Stimulated activated CD4-positive, alpha-beta T cell treated with anti-CD3 and anti-CD28 coated beads, Interleukin-2, amount 100 ng/mL, for 4 hours (primary cell): ENCODE results near the gene WDR17.

Source experiments
- DNase-seq: peaks from one replicate; pipeline ENCODE4 v3.0.0-alpha.2; 2020; ENCODE audit warnings: low read depth

The WDR17 gene

GRCh38 chr4:176099314-176099713, 33.7 kb downstream of the WDR17 start:
- no peak for DNase-seq

GRCh38 chr4:176102414-176103063, 36.9 kb downstream of the WDR17 start:
- DNase-seq, result no peak

GRCh38 chr4:176107695-176108094, 42.1 kb downstream of the WDR17 start:
- no peak for DNase-seq

- no peak for DNase-seq
These were observed 58.2 kb downstream of the WDR17 start for GRCh38 chr4:176123710-176124407.

GRCh38 chr4:176125063-176125462, 59.4 kb downstream of the WDR17 start:
- DNase-seq, result no peak

DNA sequence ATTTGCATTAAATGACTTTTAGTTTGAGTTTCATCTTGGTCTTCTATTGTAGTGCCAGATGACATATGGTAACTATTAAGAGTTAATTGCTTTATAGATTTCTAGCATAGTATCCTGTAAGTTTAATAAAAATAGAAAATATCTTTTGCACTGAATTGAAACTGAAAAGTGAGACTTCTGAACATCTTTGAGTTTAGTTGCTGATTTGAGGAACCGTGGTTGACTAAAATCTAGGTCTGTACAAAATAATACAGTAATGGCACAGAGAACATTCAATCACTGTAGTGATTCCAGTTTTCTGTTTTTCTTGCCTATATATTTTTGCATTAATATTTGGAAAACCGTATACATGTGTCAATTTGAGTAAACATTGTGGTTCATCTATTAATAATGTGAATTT, 69.0 kb downstream of the WDR17 start:
- DNase-seq, result no peak

DNA sequence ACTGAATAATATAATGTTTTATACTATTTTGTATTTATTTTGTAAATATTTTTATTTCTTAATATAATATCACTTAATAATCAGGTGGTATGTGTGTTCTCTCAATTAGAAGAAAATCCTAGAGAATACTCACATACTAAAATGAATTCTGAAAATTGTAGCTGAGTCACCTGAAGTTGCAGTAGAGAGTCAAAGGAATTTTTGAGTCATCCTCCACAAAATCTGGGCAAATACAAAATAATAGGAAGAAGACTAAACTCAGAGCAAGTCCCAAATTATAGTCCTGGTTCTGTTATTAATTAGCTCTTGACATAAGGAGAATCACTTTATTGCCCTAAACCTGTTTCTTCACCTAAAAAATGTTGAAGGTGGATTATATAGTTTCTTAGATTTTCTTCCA, 72.0 kb downstream of the WDR17 start:
- DNase-seq, result no peak

- no peak for DNase-seq
These were observed 73.9 kb downstream of the WDR17 start for GRCh38 chr4:176139518-176139917.

DNA sequence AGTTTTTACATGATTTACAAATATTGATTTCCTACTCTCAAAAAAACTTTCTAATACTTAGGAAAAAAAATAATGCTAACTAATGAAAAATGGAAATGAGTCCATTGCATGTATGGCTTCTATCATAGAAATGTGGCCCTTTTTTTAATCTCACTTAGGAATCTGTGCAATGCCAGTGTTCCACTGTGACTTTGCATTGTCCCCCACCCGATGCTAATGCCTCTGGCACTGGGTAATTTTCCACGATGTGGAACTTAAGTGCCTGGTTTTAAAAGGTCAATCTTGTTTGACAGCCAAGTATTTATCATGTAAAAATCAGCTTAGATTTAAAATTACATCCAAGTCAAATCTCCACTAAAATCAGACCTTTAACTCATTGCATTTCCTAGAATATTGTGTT, 76.6 kb downstream of the WDR17 start:
- no peak for DNase-seq

DNA sequence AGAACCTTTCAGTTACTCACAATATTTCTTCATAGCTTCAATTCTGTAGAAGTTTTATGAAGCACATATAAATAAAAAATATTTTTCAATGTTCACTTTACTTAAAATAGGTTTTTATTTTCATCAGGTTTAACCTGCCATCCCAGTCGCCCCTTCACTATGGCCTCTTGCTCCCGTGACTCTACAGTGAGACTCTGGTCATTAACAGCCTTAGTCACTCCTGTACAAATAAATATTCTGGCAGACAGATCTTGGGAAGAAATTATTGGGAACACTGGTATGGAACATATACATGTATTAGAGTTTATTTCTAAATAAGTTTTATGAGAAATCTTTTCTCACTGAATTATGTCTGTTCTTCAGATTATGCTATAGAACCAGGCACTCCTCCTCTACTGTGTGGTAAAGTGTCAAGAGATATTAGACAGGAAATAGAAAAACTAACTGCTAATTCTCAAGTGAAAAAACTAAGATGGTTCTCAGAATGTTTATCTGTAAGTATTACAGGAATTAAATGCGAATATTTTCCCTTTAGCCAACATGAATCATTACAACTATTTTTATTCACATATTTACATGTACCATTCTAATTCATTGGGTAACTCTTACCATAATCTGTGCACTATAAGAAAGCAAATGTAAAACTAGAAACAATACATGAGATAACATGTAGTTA, 84.2 kb downstream of the WDR17 start:
- no peak for DNase-seq

GRCh38 chr4:176150356-176150682, 84.7 kb downstream of the WDR17 start:
- no peak for DNase-seq

- DNase-seq, result no peak
These were observed 85.1 kb downstream of the WDR17 start for GRCh38 chr4:176150704-176151103.

DNA sequence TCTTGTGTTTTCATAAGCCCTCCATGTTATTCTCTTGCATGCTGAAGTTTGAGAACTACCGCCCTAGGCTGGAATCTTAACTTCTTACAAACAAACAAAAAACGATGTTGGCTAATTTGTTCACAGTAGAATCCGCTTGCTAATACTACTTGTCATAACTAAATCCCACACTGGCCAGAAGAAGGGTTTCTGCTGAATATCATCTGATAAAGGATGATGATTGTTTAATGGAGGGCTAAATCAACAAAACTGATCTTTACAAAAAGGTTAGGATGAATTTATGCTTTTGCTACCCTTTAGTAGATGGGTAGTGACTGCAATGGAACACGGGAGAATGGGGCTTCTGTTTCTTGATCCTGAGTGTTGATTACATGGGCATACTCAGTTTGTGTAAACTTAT, 87.5 kb downstream of the WDR17 start:
- DNase-seq, result no peak

GRCh38 chr4:176156656-176157055, 91.0 kb downstream of the WDR17 start:
- DNase-seq, result no peak

DNA sequence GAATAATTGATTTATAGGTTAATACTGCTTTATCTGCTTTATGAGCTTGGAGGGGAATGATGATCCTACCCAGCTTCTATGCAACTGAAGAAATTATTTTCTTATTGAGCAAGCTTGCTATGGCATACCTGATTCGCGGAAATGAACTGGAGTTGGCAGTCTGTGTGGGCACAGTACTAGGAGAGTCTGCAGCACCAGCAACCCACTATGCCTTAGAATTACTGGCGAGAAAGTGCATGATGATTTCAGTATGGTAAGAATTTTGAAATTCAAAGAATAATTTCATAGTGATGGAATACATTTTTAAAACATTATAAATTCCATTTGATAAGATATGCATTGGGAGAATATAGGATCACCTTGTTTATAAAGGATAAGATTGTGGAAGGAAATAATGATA, 97.4 kb downstream of the WDR17 start:
- DNase-seq, result no peak

DNA sequence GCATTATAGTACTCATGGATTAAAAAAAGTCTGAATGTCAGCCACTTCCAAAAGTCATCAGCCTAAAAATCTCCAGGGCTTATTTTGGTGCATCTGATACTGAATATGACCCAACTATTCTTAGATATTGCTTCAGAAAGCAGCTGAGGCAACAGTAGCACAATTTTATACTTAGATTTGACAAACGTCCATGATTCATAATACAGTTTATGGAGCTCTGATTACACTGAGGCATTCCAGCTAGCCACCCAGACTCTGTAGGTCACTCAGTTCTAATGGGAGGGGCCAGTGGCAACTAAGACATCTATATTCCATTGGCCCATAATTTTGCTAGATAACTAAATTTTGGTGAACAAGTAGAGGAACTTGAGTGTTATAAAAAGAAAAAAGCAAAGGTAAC, 119.4 kb downstream of the WDR17 start:
- DNase-seq, result no peak

DNA sequence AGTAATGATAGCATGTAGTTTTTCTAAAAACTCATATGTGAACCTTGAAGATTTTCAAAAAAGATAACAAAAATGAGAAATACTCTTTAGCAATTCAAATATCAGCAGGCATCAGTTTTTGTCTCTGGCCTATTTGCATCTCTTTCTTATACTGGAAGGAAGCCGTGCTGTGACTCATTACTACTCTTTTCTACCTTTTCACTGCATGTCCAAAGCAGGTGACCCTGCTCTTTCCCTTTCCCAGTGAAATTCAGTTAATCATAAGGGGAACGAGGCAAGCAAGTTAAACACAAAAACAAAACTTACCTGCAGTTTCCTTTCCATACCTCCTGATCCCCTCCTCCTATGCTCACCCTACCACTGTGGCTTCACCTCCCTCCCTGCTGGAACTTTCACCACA, 120.4 kb downstream of the WDR17 start:
- DNase-seq, result no peak

DNA sequence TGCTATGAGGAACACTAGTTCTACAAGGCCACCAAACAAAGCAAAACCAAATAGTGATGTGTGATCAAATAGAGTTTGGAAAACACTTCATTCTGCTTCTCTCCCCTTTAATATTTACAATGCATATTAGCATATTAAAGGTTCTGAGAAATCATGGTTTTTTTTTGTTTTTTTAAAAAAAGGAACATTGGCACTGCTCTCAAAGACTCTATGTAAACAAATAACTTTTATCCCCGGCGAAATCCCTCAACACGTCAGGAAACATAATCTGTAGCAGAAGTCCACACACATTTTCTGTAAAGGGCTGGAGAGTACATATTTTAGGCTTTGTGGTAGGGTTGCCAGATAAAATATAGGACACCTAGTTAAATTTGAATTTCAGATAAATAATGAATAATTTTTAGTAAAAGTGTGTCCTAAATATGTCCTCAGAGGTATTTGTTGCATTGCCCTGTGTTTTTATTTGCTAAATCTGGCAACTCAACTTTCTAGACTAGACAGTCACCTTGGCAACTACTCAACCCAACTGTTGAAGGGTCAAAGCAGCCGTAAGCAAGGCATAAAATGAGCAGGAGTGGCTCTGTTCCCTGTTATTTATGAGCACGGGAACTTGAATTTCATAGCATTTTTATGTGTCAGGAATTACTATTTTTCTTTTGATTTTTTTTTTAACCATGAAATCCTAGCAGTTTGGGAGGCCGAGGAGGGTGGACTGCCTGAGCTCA, 121.2 kb downstream of the WDR17 start:
- DNase-seq, result no peak

DNA sequence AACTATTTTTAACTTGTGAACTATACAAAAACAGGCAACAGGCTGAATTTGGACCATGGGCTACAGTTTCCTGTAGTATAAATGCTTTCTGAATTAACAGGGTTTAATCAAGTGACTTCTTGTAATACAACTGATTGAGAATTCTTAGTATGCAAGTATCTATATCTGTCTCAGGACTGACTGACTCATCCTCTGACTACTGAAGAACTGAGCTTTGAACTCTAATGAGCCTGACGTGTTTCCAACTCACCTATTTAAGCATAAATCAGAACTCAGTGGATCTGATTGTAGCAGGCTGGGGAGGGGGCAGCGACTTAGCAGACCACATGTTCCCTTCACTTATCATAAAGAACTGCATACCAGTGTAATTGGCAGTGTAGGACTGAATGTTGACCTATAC, 122.0 kb downstream of the WDR17 start:
- DNase-seq, result no peak

GRCh38 chr4:176188654-176189053, 123.0 kb downstream of the WDR17 start:
- no peak for DNase-seq

DNA sequence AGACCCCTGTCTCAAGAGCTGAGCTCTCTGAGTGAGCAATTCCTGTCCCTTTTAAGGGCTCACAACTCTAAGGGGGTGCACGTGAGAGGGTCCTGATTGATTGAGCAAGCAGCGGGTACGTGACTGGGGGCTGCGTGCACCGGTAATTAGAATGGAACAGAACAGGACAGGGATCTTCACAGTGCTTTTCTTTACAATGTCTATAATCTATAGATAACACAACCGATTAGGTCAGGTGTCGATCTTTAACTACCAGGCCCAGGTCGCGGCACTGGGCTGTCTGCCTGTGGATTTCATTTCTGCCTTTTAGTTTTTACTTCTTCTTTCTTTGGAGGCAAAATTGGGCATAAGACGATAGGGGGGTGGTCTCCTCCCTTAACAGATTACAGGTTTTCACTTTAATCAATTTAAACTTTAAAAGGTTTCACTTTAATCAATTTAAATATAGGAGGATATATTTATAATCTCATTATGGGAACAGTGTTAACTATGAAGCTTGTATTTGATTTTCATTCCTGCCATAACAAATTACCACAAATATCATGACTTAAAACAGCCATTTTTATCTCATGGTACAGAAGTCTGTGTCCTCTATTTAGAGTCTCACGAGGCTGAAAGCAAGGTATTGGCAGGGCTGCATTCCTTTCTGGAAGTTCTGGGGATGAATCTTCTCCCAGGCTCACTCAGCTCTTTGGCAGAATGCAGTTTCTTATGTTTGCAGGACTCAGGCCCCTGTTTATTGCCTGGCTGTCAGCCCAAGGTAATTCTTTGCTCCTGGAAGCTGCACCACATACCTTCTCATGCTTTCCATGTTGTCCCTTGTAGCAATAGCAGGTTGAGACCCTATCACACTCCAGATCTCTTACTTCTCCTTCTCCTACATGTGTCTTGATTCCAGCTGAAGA, 124.5 kb downstream of the WDR17 start:
- no peak for DNase-seq

- no peak for DNase-seq
These were observed 126.3 kb downstream of the WDR17 start for GRCh38 chr4:176191974-176192373.
